SJCRH30 (cell line): ENCODE data around the gene OTP. TPM values are rescaled to one million over a fixed set of nuclear protein-coding genes. Genes with fewer than 3 reads are reported as not detected.

Experiments used
- DNase-seq, 2 experiments: peaks; one replicate each; pipeline ENCODE4 v3.0.0-alpha.2; 2015 to 2020
- H3K27ac ChIP-seq: fragments of 250-450 bp; sonication (Bioruptor Pico); 2 replicates; pipeline ENCODE4 v1.5.1; 2020; ENCODE audit warnings: mild to moderate bottlenecking, moderate library complexity
- H3K27me3 ChIP-seq: fragments of 250-450 bp; sonication (Bioruptor Pico); 2 replicates; pipeline ENCODE4 v1.5.1; 2020; ENCODE audit warnings: mild to moderate bottlenecking, moderate library complexity
- H3K36me3 ChIP-seq: fragments of 250-450 bp; sonication (Bioruptor Pico); 2 replicates; pipeline ENCODE4 v1.5.1; 2020; ENCODE audit warnings: mild to moderate bottlenecking, moderate library complexity
- H3K4me1 ChIP-seq: fragments of 250-450 bp; sonication (Bioruptor Pico); 2 replicates; pipeline ENCODE4 v1.5.1; 2020; ENCODE audit warnings: mild to moderate bottlenecking, moderate library complexity
- H3K4me3 ChIP-seq: fragments of 250-450 bp; sonication (Bioruptor Pico); 2 replicates; pipeline ENCODE4 v1.5.1; 2020; ENCODE audit warnings: mild to moderate bottlenecking, moderate library complexity
- H3K9me3 ChIP-seq: fragments of 250-450 bp; sonication (Bioruptor Pico); replicated peaks from 2 replicates; pipeline ENCODE4 v1.5.1; 2020; ENCODE audit warnings: mild to moderate bottlenecking, moderate library complexity
- total RNA-seq: library from RNA; depleted of rRNA; stranded (reverse); fragments of >200 nt; shearing (Covaris generic); gene quantifications from 2 replicates; pipeline ENCODE4 v1.2.3, GENCODE V29; 2014; rRNA removed

OTP gene
- not detected in 2 replicates for total RNA-seq

- no peaks in the 10 kb centered on the region for H3K9me3 ChIP-seq
- H3K4me1 ChIP-seq = no peaks in the 10 kb centered on the region
- no peak for DNase-seq
- no peaks in the 10 kb centered on the region for H3K36me3 ChIP-seq
- H3K27me3 ChIP-seq = no peaks in the 10 kb centered on the region
- H3K4me3 ChIP-seq = peak within 1 kb of the TSS; percentile 4; the same call in 1 of the 2 replicates
- H3K27ac ChIP-seq = no peak within 1 kb of the TSS
Observed at GRCh38 chr5:77637998-77638762, at the start of gene OTP. Gene OTP, minus strand, starts transcription at chr5:77638713. Its CDS starts 164 bp downstream, at chr5:77638549.

GRCh38 chr5:77683171-77683732, 44.7 kb upstream of the OTP start:
- H3K4me3 ChIP-seq = no peak overlapping the region
- H3K9me3 ChIP-seq = no peaks in the 10 kb centered on the region
- DNase-seq = no peak
- peaks cover 6% of the 10 kb centered on the region for H3K36me3 ChIP-seq
- no peaks in the 10 kb centered on the region for H3K4me1 ChIP-seq
- H3K27ac ChIP-seq = no peak overlapping the region
- H3K27me3 ChIP-seq = no peaks in the 10 kb centered on the region

- Histone ChIP-seq H3K27me3 (no peaks in the 10 kb centered on the region), H3K4me3 (no peak overlapping the region), H3K27ac (peak overlapping the region; percentile 31; the same call in 1 of the 2 replicates), H3K36me3 (no peaks in the 10 kb centered on the region), H3K4me1 (no peaks in the 10 kb centered on the region; the same call in 1 of the 2 replicates), H3K9me3 (no peaks in the 10 kb centered on the region)
- peak; percentile 74 to 79 for DNase-seq
Observed at GRCh38 chr5:77670526-77670925, 32.0 kb upstream of the OTP start.

DNA sequence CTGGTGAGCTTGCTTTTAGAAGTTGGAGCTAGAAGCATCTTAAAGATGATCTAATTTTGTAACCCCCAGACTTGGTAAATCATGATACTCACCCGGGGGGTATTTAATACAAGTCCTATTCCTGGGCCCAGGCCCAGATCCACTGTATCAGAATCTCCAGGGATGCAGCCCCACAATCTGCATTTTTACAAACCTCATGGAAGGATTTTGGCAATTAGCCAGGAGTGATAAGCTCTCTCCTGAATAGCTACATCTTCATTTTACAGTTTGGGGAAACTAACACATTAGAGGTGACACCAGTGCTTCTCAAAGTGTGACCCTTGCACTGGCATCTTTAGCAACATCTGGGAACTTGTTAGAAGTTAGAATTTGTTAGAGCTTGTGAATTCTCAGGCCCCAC, 31.2 kb upstream of the OTP start:
- Histone ChIP-seq H3K27me3 (no peaks in the 10 kb centered on the region), H3K4me3 (no peak overlapping the region), H3K9me3 (no peaks in the 10 kb centered on the region), H3K4me1 (no peaks in the 10 kb centered on the region; the same call in 1 of the 2 replicates), H3K36me3 (no peaks in the 10 kb centered on the region), H3K27ac (no peak overlapping the region; the same call in 1 of the 2 replicates)
- peak in 1 of 2 experiments; percentile 28 for DNase-seq

- no peak for DNase-seq
- H3K4me3 ChIP-seq = no peak overlapping the region
- no peak overlapping the region for H3K27ac ChIP-seq
- H3K9me3 ChIP-seq = no peaks in the 10 kb centered on the region
- no peaks in the 10 kb centered on the region for H3K4me1 ChIP-seq
- no peaks in the 10 kb centered on the region for H3K36me3 ChIP-seq
- no peaks in the 10 kb centered on the region for H3K27me3 ChIP-seq
Observed at GRCh38 chr5:77663090-77663863, 24.8 kb upstream of the OTP start.

DNA sequence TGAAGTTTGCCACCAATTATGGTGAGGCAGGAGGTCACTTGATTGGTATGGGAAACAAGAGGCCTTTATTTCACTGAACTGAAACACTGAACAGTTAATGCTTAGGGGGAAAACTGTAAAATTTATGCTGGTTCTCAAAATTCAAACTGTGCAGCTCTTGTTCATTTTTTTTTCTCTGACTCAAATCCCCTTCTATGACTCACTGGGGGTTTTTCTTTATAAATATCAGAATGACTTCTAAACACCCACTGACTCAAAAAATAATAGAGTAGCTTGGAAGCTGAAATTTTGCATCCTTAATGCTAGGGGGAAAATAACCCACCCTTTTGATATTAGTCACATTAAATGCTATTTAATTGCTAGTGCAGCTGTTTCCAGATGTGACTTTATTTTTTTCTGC, 24.1 kb upstream of the OTP start:
- no peak for DNase-seq
- Histone ChIP-seq H3K27ac (no peak overlapping the region), H3K36me3 (no peaks in the 10 kb centered on the region), H3K4me1 (no peaks in the 10 kb centered on the region), H3K9me3 (no peaks in the 10 kb centered on the region), H3K27me3 (no peaks in the 10 kb centered on the region), H3K4me3 (no peak overlapping the region)

DNA sequence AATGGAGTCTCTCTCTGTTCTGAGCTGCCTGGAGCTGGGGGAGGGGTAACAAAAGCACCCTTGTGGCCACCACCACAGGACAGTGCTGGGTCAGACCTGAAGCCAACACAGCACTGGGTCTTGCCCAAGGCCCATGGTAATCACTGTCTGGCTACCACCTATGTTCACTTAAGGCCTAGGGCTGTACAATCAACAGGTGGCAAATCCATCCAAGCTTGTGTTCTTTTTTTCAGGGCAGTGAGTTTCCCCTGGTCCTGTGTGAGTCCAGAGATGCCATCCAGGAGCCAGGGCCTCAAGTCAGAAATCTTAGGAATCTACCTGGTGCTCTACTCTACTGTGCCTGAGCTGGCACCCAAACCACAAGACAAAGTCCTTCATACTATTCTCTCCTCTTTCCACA, 20.1 kb upstream of the OTP start:
- no peak overlapping the region for H3K27ac ChIP-seq

DNA sequence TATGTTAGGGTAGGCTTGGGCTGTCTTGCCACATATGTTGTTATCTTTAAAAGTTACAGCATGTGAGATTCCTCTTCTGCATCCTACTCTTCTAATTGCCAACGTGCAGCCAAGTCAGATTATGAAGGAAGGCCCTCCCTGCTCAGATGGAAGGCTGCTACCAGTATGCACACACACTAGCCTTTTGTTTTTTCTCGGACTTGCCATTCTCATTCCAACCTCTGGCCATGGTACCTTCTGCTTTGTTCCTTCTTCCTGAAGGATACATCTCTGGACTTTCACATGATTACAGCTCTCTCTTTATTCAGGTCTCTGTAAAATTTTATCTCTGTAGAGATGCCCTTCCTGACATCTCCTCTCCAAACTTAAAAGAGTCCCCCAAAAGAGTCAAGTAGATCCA, 12.8 kb upstream of the OTP start:
- Histone ChIP-seq H3K4me1 (no peaks in the 10 kb centered on the region), H3K4me3 (no peak overlapping the region), H3K9me3 (no peaks in the 10 kb centered on the region; the same call in none of the 2 replicates), H3K27ac (no peak overlapping the region), H3K27me3 (no peaks in the 10 kb centered on the region), H3K36me3 (no peaks in the 10 kb centered on the region)
- DNase-seq = no peak

More for the DNA sequence above, 20.1 kb upstream of the OTP start:
- no peak for DNase-seq
- no peak overlapping the region for H3K4me3 ChIP-seq
- H3K9me3 ChIP-seq = no peaks in the 10 kb centered on the region; the same call in none of the 2 replicates
- H3K36me3 ChIP-seq = no peaks in the 10 kb centered on the region
- no peaks in the 10 kb centered on the region for H3K4me1 ChIP-seq
- H3K27me3 ChIP-seq = no peaks in the 10 kb centered on the region

DNA sequence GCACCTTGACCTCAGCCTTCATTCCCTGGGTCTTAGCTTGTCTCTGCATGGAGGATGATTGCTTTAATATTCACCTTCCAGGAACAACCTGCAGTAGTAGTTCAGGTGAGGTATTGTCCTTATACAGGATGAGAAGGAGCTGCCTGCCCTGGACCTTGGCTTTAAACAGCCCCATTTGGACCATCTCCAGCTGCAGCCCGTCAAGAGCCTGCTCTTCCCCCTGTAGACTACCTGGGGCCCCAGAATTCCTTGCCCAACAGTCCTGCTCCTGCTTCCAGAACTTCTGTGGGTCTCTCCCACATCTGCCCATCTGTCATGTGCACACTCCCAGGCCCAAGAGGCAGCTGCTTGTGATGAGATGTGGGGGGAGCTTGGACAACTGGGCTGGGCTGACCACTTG, 12.2 kb upstream of the OTP start:
- no peaks in the 10 kb centered on the region; the same call in none of the 2 replicates for H3K9me3 ChIP-seq
- no peaks in the 10 kb centered on the region for H3K36me3 ChIP-seq
- no peak overlapping the region for H3K4me3 ChIP-seq
- DNase-seq = no peak
- H3K27me3 ChIP-seq = no peaks in the 10 kb centered on the region
- no peak overlapping the region for H3K27ac ChIP-seq
- no peaks in the 10 kb centered on the region for H3K4me1 ChIP-seq

- no peaks in the 10 kb centered on the region; the same call in 1 of the 2 replicates for H3K9me3 ChIP-seq
- H3K27me3 ChIP-seq = no peaks in the 10 kb centered on the region
- no peak overlapping the region for H3K27ac ChIP-seq
- H3K4me1 ChIP-seq = no peaks in the 10 kb centered on the region
- DNase-seq = no peak
- no peak overlapping the region for H3K4me3 ChIP-seq
- H3K36me3 ChIP-seq = no peaks in the 10 kb centered on the region
Observed at GRCh38 chr5:77649776-77650175, 11.3 kb upstream of the OTP start.

DNA sequence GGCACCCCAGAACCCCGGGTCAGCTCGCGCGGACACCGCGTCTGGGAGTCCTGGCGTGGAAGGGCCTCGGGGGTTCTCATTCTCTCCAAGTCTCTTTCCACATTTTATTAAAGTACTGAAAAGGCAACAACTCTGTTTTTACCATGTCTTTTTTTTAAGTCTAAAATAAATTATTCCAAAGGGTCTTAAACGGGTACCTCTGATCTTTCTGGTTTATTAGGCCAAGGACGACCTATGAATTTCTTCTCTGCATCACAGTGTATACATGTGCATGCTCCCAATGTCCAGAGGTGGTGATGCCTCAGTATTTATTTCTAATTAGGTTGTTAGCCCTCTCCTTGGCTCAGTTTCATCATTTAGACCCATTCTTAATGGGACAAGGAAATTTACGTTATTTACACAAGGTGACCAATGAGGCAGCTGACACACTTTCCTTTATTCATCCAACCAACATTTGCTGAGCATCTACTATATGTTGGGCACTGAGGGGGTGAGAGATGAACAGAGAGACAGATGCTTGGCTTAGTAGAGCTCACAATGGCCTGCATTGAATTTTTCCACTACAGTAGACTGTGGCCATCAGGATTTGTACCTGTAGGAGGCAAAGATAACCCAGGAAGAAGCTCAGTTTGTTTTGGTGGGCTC, 7.6 kb upstream of the OTP start:
- Histone ChIP-seq H3K27ac (no peak overlapping the region), H3K4me3 (peak overlapping the region; percentile 52), H3K27me3 (no peaks in the 10 kb centered on the region), H3K4me1 (no peaks in the 10 kb centered on the region), H3K36me3 (no peaks in the 10 kb centered on the region), H3K9me3 (no peaks in the 10 kb centered on the region)
- DNase-seq = no peak

- Histone ChIP-seq H3K27ac (no peak overlapping the region), H3K27me3 (no peaks in the 10 kb centered on the region), H3K36me3 (no peaks in the 10 kb centered on the region), H3K4me1 (no peaks in the 10 kb centered on the region), H3K9me3 (no peaks in the 10 kb centered on the region), H3K4me3 (peak overlapping the region; percentile 52)
- DNase-seq = peak; percentile 22 to 62
Observed at GRCh38 chr5:77645158-77645994, 6.9 kb upstream of the OTP start.

- no peaks in the 10 kb centered on the region for H3K9me3 ChIP-seq
- H3K27me3 ChIP-seq = no peaks in the 10 kb centered on the region
- DNase-seq = peak; percentile 57 to 67
- H3K4me1 ChIP-seq = no peaks in the 10 kb centered on the region
- no peaks in the 10 kb centered on the region for H3K36me3 ChIP-seq
- H3K4me3 ChIP-seq = peak overlapping the region; percentile 52
- H3K27ac ChIP-seq = no peak overlapping the region
Observed at GRCh38 chr5:77644371-77645157, 6.1 kb upstream of the OTP start.
